ENCODE measurements around the gene MOAP1.

The MOAP1 gene

GRCh38 chr14:93231129-93231979 is 46.7 kb upstream of the MOAP1 start:
- DNase-seq (no peak), ATAC-seq (ENCODE audit: insufficient read depth, low read depth) (no peak)
- H3K9ac ChIP-seq (ENCODE audit: low read depth, low read length) = no peak overlapping the region
- no peaks in the 10 kb centered on the region for H3K9me3 ChIP-seq (ENCODE audit: insufficient read depth, low read length, severe bottlenecking)
- H2AFZ ChIP-seq (ENCODE audit: low read depth, low read length) = no peak overlapping the region
- no peak for TF ChIP-seq CTCF (IDR thresholded peaks at IDR 0.05; ENCODE audit: borderline replicate concordance, extremely low read depth, low read length, poor library complexity, severe bottlenecking)
- TF ChIP-seq EZH2 (IDR thresholded peaks at IDR 0.05; ENCODE audit: borderline replicate concordance, low read depth, low read length, severe bottlenecking) = no peak
- no peak overlapping the region for H3K27ac ChIP-seq (ENCODE audit: low read length)
- H3K4me1 ChIP-seq (ENCODE audit: insufficient read depth, low read length) = no peaks in the 10 kb centered on the region
- no peak overlapping the region for H3K4me2 ChIP-seq (ENCODE audit: insufficient read depth, low read length)
- no peaks in the 10 kb centered on the region for H3K27me3 ChIP-seq (ENCODE audit: insufficient read depth, low read length, poor library complexity)
- no peak overlapping the region for H3K4me3 ChIP-seq (ENCODE audit: low read depth in 1 of 2, low read length in 2 of 2)
- H3K79me2 ChIP-seq (ENCODE audit: insufficient read depth, low read length) = no peaks in the 10 kb centered on the region
- peaks cover 25% of the 10 kb centered on the region for H3K36me3 ChIP-seq (ENCODE audit: insufficient read depth, low read length)
- H4K20me1 ChIP-seq (ENCODE audit: insufficient read depth, low read length) = peaks cover 15% of the 10 kb centered on the region

- Histone ChIP-seq H3K4me3 (ENCODE audit: low read depth in 1 of 2, low read length in 2 of 2) (no peak overlapping the region), H2AFZ (ENCODE audit: low read depth, low read length) (no peak overlapping the region), H3K27ac (ENCODE audit: low read length) (no peak overlapping the region), H3K79me2 (ENCODE audit: insufficient read depth, low read length) (no peaks in the 10 kb centered on the region), H3K4me2 (ENCODE audit: insufficient read depth, low read length) (no peak overlapping the region), H4K20me1 (ENCODE audit: insufficient read depth, low read length) (peaks cover 15% of the 10 kb centered on the region), H3K27me3 (ENCODE audit: insufficient read depth, low read length, poor library complexity) (no peaks in the 10 kb centered on the region), H3K9me3 (ENCODE audit: insufficient read depth, low read length, severe bottlenecking) (no peaks in the 10 kb centered on the region), H3K9ac (ENCODE audit: low read depth, low read length) (no peak overlapping the region), H3K4me1 (ENCODE audit: insufficient read depth, low read length) (no peaks in the 10 kb centered on the region), H3K36me3 (ENCODE audit: insufficient read depth, low read length) (peaks cover 33% of the 10 kb centered on the region)
- DNase-seq (no peak), ATAC-seq (ENCODE audit: insufficient read depth, low read depth) (peak; percentile 25; the same call in 1 of the 3 replicates)
- no peak for TF ChIP-seq EZH2 (IDR thresholded peaks at IDR 0.05; ENCODE audit: borderline replicate concordance, low read depth, low read length, severe bottlenecking)
- TF ChIP-seq CTCF (IDR thresholded peaks at IDR 0.05; ENCODE audit: borderline replicate concordance, extremely low read depth, low read length, poor library complexity, severe bottlenecking) = no peak
Measured at GRCh38 chr14:93230539-93230938, 45.8 kb upstream of the MOAP1 start.

- no peak overlapping the region for H2AFZ ChIP-seq (ENCODE audit: low read depth, low read length)
- no peak overlapping the region for H3K27ac ChIP-seq (ENCODE audit: low read length)
Measured at GRCh38 chr14:93228550-93228949, 43.9 kb upstream of the MOAP1 start.

More at GRCh38 chr14:93228550-93228949, 43.9 kb upstream of the MOAP1 start:
- H3K4me2 ChIP-seq (ENCODE audit: insufficient read depth, low read length) = no peak overlapping the region
- DNase-seq (no peak), ATAC-seq (ENCODE audit: insufficient read depth, low read depth) (no peak)
- no peak overlapping the region for H3K4me3 ChIP-seq (ENCODE audit: low read depth in 1 of 2, low read length in 2 of 2)
- no peaks in the 10 kb centered on the region for H3K79me2 ChIP-seq (ENCODE audit: insufficient read depth, low read length)
- peaks cover 15% of the 10 kb centered on the region for H4K20me1 ChIP-seq (ENCODE audit: insufficient read depth, low read length)
- no peak for TF ChIP-seq EZH2 (IDR thresholded peaks at IDR 0.05; ENCODE audit: borderline replicate concordance, low read depth, low read length, severe bottlenecking)
- TF ChIP-seq CTCF (IDR thresholded peaks at IDR 0.05; ENCODE audit: borderline replicate concordance, extremely low read depth, low read length, poor library complexity, severe bottlenecking) = no peak
- H3K9me3 ChIP-seq (ENCODE audit: insufficient read depth, low read length, severe bottlenecking) = no peaks in the 10 kb centered on the region
- no peak overlapping the region for H3K9ac ChIP-seq (ENCODE audit: low read depth, low read length)
- peaks cover 50% of the 10 kb centered on the region for H3K36me3 ChIP-seq (ENCODE audit: insufficient read depth, low read length)
- no peaks in the 10 kb centered on the region for H3K4me1 ChIP-seq (ENCODE audit: insufficient read depth, low read length)
- no peaks in the 10 kb centered on the region for H3K27me3 ChIP-seq (ENCODE audit: insufficient read depth, low read length, poor library complexity)

All from DND-41 (cell line).